HG03378 (cell line): ENCODE results near the gene SLC26A9.
"Not testable (repeated sequence)": the region's sequence is repeated elsewhere in the genome, so short reads cannot be mapped to it uniquely, and the experiment has no call there.

Experiments
- ATAC-seq: cut with Tn5 transposase; IDR thresholded peaks from one replicate; pipeline ENCODE4 v1.9.1; 2021; ENCODE audit warnings: mild to moderate bottlenecking, moderate library complexity; ENCODE audit not compliant: unreplicated experiment

SLC26A9 gene

GRCh38 chr1:205907794-205908193, 35.5 kb downstream of the SLC26A9 start:
- no peak for ATAC-seq

- ATAC-seq: not testable (repeated sequence)
Observed at GRCh38 chr1:205905095-205905494, 38.2 kb downstream of the SLC26A9 start.

- ATAC-seq: no peak
Observed at GRCh38 chr1:205896351-205896750, 46.9 kb downstream of the SLC26A9 start.

DNA sequence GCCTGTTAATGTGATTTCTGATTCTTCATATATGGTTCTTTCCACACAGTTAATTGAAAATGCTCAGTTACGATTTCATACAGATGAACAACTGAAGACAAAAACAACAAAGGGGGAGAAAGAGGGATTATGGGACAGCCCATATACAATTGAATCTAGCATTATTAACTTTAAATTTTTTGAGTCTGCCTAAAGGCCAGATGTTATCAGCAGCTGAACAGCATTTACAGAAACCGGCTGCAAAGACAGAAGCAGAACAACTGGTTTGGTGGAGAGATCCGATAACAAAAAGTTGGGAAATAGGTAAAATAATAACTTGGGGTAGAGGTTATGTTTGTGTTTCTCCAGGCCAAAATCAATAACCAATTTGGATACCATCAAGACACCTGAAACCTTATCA, 49.1 kb downstream of the SLC26A9 start:
- not testable (repeated sequence) for ATAC-seq

GRCh38 chr1:205892175-205892574, 51.1 kb downstream of the SLC26A9 start:
- ATAC-seq: not testable (repeated sequence)

GRCh38 chr1:205891481-205891880, 51.8 kb downstream of the SLC26A9 start:
- not testable (repeated sequence) for ATAC-seq

DNA sequence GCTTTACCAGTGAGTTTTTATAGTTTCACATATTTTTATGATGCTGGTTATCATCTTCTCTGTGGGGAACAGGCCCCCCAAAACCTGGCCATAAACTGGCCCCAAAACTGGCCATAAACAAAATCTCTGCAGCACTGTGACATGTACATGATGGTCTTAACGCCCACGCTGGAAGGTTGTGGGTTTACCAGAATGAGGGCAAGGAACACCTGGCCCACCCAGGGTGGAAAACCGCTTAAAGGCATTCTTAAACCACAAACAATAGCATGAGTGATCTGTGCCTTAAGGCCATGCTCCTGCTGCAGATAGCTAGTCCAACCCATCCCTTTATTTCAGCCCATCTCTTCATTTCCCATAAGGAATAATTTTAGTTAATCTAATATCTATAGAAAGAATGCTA, 52.6 kb downstream of the SLC26A9 start:
- ATAC-seq: not testable (repeated sequence)

- not testable (repeated sequence) for ATAC-seq
Observed at GRCh38 chr1:205889706-205890105, 53.5 kb downstream of the SLC26A9 start.

DNA sequence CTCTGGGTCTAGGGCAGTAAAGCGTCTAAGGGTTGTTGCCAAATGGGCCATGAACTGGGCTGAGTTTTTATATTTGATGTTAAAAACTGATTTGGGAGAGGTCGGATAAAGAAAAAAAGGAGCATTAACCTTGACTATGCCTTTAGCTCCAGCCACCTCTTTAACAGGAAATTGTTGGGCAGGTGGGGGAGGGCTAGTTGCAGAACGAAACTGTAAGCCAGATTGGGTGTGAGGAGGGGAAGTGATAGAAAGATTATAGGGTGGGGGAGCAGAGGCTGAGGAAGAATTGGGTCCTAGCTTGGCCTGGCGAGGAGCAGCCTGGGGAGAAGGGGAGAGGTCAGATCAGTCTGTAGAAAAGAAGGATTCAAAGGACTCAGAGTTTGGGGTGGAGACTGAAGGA, 54.2 kb downstream of the SLC26A9 start:
- ATAC-seq: not testable (repeated sequence)

- ATAC-seq: no peak
Observed at GRCh38 chr1:205883792-205884191, 59.5 kb downstream of the SLC26A9 start.

DNA sequence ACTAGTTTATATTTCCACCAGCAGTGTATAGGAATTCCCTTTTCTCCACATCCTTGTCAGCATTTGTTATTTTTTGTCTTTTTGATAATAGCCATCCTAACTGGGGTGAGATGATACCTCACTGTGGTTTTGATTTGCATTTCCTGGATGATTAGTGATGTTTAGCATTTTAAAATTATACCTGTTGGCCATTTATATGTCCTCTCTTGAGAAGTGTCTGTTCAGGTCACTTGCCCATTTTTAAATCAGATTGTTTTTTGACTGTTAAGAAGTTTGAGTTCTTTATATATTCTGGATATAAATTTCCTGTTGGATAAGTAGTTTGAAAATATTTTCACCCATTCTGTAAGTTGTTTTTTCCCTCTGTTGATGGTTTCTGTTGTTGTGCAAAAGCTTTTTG, 62.3 kb downstream of the SLC26A9 start:
- ATAC-seq: no peak

DNA sequence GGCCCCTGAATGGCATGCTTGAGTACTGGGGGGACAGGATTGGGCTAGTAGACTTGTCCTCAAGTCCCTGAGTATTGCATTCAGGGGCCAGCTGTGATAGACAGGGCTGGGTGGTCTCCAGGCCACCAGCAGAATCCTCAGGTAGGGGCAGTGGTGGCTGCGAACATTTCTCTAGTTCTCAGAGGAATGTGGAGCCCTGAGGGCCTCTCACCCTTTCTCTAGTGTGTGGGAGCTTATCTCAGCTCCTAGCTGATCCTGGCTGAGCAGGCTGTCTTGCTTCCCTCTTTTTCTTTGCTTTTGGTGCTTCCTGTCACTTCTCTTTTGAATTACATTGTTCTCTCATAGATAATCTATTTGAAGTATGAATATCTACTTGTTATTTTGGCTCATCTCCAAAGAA, 63.3 kb downstream of the SLC26A9 start:
- no peak for ATAC-seq

DNA sequence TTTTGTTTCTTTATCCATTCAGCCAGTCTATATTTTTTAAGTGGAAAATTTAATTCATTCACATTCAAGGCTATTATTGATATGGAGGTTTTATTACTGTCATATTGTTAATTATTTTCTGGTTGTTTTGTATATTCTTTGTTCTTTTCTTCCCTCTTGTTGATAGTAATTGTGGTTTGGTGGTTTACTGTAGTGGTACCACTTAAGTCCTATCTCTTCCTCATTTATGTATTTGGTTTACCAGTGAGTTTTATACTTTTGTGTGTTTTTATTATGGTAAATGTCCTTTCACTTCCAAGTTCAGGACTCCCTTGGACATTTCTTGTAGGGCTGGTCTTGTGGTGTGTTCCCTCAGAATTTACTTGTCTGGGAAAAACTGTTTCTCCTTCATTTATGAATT, 65.2 kb downstream of the SLC26A9 start:
- no peak for ATAC-seq

DNA sequence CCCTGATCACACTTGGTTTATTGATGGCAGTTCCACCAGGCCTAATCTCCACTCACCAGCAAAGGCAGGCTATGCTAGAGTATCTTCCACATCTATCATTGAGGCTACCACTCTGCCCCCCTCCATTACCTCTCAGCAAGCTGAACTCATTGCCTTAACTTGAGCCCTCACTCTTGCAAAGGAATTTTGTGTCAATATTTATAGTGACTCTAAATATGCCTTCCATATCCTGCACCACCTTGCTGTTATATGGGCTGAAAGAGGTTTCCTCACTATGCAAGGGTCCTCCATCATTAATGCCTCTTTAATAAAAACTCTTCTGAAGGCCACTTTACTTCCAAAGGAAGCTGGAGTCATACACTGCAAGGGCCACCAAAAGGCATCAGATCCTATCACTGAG, 70.1 kb downstream of the SLC26A9 start:
- not testable (repeated sequence) for ATAC-seq

DNA sequence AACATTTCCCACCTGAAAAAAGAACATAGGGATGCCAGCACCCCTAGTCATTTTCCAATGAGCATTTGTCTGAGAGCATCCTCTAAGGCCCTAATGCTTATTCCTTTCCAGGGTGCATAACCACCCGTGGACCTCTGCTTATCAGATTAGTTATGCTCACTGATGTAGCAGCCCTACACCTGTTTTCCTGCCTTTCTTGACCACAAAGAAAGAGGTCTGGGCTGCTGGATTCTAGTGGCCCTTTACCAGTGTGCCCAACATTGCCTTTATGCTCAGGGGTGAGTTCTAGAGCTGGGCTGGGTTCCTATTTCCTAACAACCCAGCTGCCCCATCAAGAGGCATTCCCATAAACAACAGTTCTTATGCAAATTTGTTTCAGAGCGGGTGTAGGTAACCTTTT, 73.0 kb downstream of the SLC26A9 start:
- no peak for ATAC-seq
